ENCODE measurements around the gene KLB. TPM values are rescaled to one million over a fixed set of nuclear protein-coding genes. Genes with fewer than 3 reads are reported as not detected.

KLB gene
- total and polyA plus RNA-seq, 2 donors (not counting 1 experiment from before 2014, with no cell fraction given), result 0.09 TPM; not detected in 1

GRCh38 chr4:39365830-39366771 is 40.6 kb upstream of the KLB start, which contains the start of gene RFC1:
Gene RFC1 (minus strand): TSS chr4:39366362. CDS start chr4:39366241, 121 bp downstream.
- H3K27ac Mint-ChIP-seq, result peak within 1 kb of the TSS; percentile 98
- intact Hi-C loops (cut with micrococcal nuclease), result loop anchor here (1.0 to 10.0 kb wide), 10 partner anchors 9 to 1379 kb away; partner anchors contain the start of genes N4BP2, PDS5A, RPL9 and SMIM14
- H3K9me3 ChIP-seq (ENCODE audit: control extremely low read depth in 1 of 3, control insufficient read depth in 2 of 3, insufficient read depth in 1 of 3, low read length in 2 of 3), result peaks cover 0 to 3% (median 0%) of the 10 kb centered on the region in 3 donors
- H2AFZ ChIP-seq (ENCODE audit: insufficient read depth, low read depth, low read length, poor library complexity, severe bottlenecking), result peak within 1 kb of the TSS; percentile 89
- DNase-seq (peak; percentile 96), ATAC-seq (ENCODE audit: low read depth) (peak; percentile 95)
- no peak for TF ChIP-seq EZH2 (IDR thresholded peaks at IDR 0.05; ENCODE audit: borderline replicate concordance, insufficient read depth, low read depth, low read length, poor library complexity, severe bottlenecking)
- no peak for TF ChIP-seq CTCF (IDR thresholded peaks at IDR 0.05)
- H3K27me3 Mint-ChIP-seq, result no peaks in the 10 kb centered on the region
- peak within 1 kb of the TSS; percentile 89 for H3K9ac ChIP-seq (ENCODE audit: low read length)
- 0% methylated on average over 39 of the region's 60 CpGs for WGBS (ENCODE audit: insufficient coverage)
- peak within 1 kb of the TSS; percentile 73 to 98 (median 94) for H3K4me3 ChIP-seq (ENCODE audit: control extremely low read depth in 1 of 5, extremely low read depth in 1 of 5, insufficient read depth in 1 of 5, low read depth in 2 of 5, low read length in 4 of 5)
- peaks cover 31% of the 10 kb centered on the region for H3K4me1 Mint-ChIP-seq
- no peaks in the 10 kb centered on the region for H3K9me3 Mint-ChIP-seq (ENCODE audit: insufficient read depth)
- H3K4me3 Mint-ChIP-seq, result peak within 1 kb of the TSS; percentile 94
- POLR2A ChIA-PET, result interaction anchor here (0.9 to 1.4 kb wide), 3 partner anchors 12 to 703 kb away, joined by 3 to 11 read pairs (median 4); partner anchors contain the start of genes LIAS and RPL9
- H3K27ac ChIP-seq (ENCODE audit: low read length in 2 of 2), result peak within 1 kb of the TSS; percentile 65 to 84
- no peaks in the 10 kb centered on the region for H3K36me3 ChIP-seq (replicated peaks in 1 of 2; ENCODE audit: control extremely low read depth in 1 of 2, control insufficient read depth in 1 of 2, extremely low read depth in 1 of 2, insufficient read depth in 2 of 2, low read length in 1 of 2)
- peak within 1 kb of the TSS; percentile 84 for H3K4me2 ChIP-seq (replicated peaks; ENCODE audit: low read depth, low read length, poor library complexity, severe bottlenecking)
- H3K4me1 ChIP-seq (ENCODE audit: control insufficient read depth in 2 of 2, insufficient read depth in 2 of 2, low read length in 2 of 2), result peaks cover 24 to 32% of the 10 kb centered on the region in 2 donors
- H3K79me2 ChIP-seq (ENCODE audit: control insufficient read depth, insufficient read depth, low read length), result peaks cover 56% of the 10 kb centered on the region
- H4K20me1 ChIP-seq (ENCODE audit: control insufficient read depth, insufficient read depth, low read length, poor library complexity, severe bottlenecking), result peaks cover 7% of the 10 kb centered on the region
- CTCF ChIA-PET, result interaction anchor here (0.6 to 2.9 kb wide), 9 partner anchors 9 to 737 kb away, joined by 3 to 11 read pairs (median 3); partner anchors contain the start of gene KLB
- H3K27me3 ChIP-seq (replicated peaks in 1 of 4; ENCODE audit: control extremely low read depth in 1 of 4, control insufficient read depth in 3 of 4, insufficient read depth in 4 of 4, low read length in 3 of 4), result no peaks in the 10 kb centered on the region

Measured in B cell (primary cell).